ENCODE results near the gene ULBP1.

ULBP1 gene

DNA sequence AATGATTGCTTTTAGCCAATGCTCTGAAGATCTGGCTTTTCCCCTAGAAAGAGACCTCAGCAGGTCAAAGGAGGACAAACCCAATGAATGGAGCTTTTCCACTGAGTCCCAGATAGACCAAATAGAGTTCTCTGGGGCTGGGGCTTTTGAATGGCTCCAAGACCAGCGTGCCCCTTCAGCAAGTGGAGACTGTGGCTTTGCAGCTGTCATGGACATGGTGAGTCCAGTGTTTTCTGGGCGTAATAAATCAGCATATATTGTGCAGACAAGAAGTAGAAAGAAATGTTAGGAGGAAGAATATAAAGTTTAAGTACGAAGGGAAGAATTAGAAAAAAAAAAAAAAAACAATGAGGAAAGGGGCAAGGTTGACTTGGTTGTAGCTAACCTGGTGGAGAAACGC lies 28.1 kb downstream of the ULBP1 start:
- no peak for TF ChIP-seq GATA3 (IDR thresholded peaks at IDR 0.05; ENCODE audit: low read depth, low read length)
- TF ChIP-seq GATA2 (IDR thresholded peaks at IDR 0.05; ENCODE audit: low read depth, low read length): no peak

DNA sequence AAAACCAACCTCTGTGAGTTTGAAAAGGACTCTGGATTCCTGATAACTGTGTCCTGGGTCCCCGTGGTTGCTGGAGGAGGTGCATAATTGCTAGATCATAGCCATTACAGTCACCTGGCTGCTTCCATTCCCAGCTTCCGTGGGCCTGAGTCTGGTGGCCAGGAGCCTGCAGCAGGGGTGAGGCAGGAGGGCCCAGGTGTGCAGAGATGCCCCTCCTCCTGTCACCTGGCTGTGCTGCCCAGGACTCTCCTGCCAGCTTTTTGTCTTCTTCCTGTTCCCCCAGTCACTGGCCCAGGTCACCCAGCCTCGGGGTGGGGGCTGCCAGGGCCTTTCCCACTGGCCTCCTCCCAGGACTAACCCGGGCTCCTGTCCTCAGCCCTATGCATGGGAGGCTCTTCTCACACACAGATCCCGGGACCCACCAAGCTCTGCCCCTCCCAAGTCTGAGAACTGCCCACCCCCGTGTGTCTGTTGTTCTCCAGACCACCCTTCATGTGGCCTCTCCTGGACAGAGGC lies 31.6 kb downstream of the ULBP1 start:
- no peak for TF ChIP-seq GATA2 (IDR thresholded peaks at IDR 0.05; ENCODE audit: low read depth, low read length)
- TF ChIP-seq GATA3 (IDR thresholded peaks at IDR 0.05; ENCODE audit: low read depth, low read length): no peak

DNA sequence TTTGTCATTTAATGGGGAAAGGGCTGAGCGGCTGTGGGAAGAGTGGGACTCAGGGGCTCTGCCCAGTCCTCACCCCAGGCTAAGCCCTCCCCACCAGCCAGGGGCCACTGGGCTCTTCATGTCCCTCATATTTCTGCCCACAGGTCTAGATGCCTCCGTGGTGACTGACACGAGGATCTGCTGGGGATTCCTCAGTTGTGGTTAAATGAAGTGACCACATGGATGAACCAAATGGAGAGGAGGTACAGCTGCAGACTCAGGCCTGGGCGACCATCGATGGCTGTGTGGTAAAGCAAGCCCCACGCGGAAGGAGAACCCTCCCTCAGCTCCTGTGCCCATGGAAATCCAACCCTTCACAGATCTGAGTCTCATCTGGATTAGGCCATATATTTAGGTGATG lies 32.2 kb downstream of the ULBP1 start:
- TF ChIP-seq GATA2 (IDR thresholded peaks at IDR 0.05; ENCODE audit: low read depth, low read length): no peak
- TF ChIP-seq GATA3 (IDR thresholded peaks at IDR 0.05; ENCODE audit: low read depth, low read length): no peak

DNA sequence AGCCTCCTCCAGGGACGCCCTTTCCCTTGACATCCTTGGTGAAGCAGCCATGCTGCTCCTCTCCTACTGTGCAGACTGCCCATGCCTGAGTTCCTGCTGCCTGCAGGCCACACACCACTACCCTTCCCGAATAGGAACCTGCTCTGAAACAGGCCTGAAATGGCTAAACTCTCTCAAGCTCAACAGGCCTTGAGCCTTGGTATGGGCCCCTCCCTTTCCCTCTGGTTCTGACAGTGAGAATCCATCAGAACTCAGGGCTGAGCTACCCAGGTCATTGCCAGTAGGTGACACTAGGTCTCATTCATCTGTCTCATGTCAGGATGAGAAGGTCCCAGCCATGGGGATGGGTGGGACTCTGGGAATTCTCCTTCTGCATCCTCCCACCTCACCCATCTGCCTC lies 35.9 kb downstream of the ULBP1 start:
- TF ChIP-seq GATA3 (IDR thresholded peaks at IDR 0.05; ENCODE audit: low read depth, low read length): no peak
- TF ChIP-seq GATA2 (IDR thresholded peaks at IDR 0.05; ENCODE audit: low read depth, low read length): no peak

DNA sequence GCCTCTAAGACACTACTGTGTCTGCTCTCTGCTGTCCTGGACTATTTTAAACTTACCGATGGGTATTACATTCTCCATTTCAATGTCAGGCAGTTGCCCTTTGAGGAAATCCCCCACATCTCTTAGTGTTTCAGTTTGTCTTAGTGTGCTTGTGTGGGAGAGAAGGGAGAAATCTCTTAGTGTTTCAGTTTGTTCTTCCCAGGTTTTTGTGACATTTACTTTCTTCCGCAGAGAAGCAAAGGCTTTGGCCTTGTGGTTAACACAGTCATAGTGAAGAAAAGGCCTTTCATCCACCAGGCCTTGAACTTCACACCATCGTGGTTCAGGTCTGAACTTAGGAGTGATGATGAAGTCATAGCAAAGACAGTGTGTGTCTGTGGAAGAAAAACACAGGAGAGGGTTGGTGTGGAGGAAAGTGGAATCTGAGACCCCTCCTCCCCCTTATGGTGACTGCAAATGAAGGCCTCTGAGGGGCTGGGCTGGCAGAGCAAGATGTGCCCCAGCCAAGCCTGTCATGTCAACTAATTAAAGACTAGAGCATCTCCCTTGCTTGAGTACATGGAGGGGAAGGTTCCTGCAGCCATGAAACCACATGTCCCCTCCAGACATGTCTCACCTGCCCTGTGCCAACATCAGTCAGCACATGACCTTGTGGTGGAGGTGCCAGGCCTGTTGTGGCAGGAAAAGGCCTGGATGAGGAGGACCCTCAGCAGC lies 37.7 kb downstream of the ULBP1 start:
- TF ChIP-seq GATA3 (IDR thresholded peaks at IDR 0.05; ENCODE audit: low read depth, low read length) (no peak), GATA2 (IDR thresholded peaks at IDR 0.05; ENCODE audit: low read depth, low read length) (no peak)

DNA sequence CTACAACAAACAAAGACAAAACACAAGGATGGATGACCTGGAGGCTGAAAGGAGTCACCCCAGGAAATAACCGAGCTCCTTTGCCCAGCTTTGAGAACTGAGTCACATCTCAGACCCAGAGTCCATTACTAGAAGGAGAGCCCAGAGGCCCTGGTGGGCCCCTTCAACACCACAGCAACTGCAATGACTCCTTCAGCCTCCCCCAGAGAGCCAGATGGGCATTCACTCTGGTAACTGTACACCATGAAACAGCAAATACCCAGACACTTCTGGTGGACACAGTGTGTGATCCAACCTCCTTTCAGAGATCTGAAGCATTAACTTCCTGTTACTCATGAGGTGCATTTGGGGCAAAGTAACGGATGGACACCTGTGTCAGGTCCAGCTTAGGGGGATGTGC lies 39.0 kb downstream of the ULBP1 start:
- TF ChIP-seq GATA3 (IDR thresholded peaks at IDR 0.05; ENCODE audit: low read depth, low read length): no peak
- TF ChIP-seq GATA2 (IDR thresholded peaks at IDR 0.05; ENCODE audit: low read depth, low read length): no peak

DNA sequence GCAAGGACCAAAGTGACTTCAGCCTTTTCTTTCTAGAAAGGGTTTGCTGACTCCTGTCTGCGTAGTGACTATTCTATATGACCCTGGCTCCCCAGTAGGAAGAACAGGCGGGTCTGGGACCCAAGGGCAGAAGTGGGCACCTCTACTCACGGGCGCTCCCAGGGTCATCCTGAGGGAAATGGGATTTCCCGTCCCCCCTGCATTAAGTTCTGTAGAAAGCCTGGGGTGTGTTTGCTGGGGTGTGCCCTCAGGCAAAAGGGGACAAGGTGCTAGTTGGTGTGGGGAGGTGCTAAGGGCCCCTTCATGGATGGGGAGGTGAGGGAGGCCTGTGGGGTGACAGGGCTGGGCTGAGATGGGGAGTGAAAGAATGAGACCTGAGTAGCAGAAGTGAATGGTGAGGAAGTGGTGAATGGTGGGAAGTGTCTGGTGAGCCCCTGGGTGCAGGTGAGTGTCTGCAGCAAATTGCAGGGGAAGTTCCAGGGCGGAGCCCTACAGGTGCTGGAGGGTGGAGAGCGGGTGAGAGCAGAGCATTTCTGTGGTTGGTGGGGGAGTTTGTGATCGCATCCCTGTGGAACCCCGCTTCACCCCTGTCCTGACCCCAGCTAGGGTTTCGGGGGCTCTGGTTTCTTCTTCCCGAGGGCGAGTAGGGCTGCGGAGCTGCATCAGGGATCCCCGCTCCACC lies 40.5 kb downstream of the ULBP1 start:
- TF ChIP-seq GATA2 (IDR thresholded peaks at IDR 0.05; ENCODE audit: low read depth, low read length) (no peak), GATA3 (IDR thresholded peaks at IDR 0.05; ENCODE audit: low read depth, low read length) (no peak)

DNA sequence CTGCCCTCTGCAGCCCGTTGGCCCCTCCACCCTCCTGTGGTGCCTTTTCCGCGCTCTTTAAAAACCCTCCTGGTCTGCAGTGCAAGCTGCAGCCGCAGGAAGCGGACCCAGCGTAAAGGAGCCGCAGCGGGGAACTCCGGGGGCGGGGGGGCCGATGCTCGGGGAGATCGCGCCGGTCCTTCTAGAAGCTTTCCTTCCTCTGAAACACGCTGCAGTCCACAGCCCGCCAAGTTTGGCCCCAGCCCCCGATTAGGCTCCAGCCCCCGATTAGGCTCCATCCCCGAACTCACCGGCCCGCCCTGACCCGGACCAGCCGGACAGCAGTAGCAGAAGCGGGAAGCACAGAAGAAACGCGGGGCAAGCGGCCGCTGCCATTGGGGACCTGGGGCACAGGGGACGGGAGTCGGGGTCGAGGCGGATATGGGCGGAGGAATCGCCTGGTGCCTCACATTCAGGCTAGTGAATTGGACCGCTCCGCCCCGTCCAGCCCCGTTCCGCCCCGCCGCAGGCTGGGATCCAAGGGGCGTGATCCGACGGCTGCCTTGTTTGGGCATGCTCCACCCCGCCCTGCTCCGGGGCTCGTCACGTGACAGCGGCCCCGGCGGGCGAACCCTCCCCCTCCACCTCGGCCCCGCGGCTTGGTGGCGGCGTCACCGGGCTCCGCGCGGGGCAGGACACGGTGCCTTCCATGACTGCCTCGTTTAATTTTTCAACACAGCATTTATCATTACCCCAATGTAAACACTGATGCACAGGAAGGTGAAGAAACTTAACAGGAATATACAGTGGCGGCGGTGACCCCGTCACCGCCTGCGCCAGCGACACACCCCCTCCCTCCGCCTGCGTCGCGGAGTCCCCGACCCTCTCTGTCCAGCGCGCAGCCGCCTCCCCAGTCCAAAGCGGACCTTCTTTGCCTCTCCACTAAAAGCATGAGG lies 41.3 kb downstream of the ULBP1 start:
- TF ChIP-seq GATA2 (IDR thresholded peaks at IDR 0.05; ENCODE audit: low read depth, low read length): no peak
- no peak for TF ChIP-seq GATA3 (IDR thresholded peaks at IDR 0.05; ENCODE audit: low read depth, low read length)

DNA sequence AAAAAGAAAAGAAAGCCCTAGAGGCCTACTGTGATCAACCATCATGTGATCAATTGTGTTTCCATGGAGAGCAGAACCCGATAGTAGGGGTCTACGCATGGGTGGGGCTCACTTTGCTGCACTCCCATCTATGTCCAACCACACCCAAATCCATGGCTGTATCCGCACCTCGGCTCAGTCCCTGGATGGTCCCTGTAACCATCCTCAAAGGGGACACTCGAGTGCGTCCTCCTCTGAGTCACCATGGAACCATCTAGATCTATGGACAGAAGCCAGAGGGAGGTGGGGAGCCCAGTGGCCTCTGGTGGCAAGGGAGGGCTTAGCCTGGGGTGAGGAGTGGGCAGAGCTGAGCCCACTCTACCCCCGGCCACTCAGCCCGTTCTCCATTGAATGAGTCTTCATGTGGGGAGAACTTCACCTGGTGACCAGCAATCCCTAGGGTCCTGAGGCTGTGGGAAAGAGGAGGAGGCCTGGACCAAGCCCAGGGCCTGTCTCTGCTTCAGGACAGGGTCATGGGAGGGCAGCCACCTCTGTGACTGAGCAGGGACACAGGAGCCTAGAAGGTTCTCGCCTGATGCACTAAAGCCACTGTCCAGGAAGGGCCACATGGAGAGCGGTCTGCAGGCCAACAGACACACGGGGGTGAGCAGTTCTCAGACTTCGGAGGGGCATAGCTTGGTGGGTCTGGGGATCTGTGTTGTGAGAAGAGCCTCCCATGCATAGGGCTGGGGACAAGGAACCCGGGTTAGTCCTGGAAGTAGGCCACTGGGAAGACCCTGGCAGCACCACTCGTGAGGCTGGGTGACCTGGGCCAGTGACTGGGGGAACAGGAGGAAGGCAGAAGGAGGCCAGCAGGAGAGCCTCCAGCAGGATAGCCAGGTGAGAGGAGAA lies 42.3 kb downstream of the ULBP1 start:
- no peak for TF ChIP-seq GATA2 (IDR thresholded peaks at IDR 0.05; ENCODE audit: low read depth, low read length)
- TF ChIP-seq GATA3 (IDR thresholded peaks at IDR 0.05; ENCODE audit: low read depth, low read length): no peak

DNA sequence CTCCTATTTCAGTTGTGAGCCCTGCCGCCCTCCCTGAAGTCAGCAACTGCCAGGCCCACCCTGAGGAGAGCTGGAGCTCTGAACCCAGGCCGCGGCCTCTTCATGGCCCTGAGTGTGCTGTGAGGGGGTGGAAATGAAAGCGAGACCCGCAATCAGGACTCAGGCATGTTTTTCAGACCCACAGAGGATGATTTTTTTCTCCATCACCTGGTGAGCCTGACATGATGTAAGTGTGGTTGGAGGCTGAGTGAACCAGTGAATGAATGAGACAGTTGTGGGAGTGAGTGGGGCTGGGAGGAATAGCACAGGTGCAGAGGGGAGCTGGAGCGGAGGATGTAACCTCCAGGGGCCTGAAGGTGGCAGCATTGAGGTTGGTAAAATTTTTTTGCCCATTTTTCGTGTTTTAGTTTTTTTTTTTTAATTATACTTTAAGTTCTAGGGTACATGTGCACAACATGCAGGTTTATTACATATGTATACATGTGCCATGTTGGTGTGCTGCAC lies 43.3 kb downstream of the ULBP1 start:
- TF ChIP-seq GATA2 (IDR thresholded peaks at IDR 0.05; ENCODE audit: low read depth, low read length) (no peak), GATA3 (IDR thresholded peaks at IDR 0.05; ENCODE audit: low read depth, low read length) (no peak)

DNA sequence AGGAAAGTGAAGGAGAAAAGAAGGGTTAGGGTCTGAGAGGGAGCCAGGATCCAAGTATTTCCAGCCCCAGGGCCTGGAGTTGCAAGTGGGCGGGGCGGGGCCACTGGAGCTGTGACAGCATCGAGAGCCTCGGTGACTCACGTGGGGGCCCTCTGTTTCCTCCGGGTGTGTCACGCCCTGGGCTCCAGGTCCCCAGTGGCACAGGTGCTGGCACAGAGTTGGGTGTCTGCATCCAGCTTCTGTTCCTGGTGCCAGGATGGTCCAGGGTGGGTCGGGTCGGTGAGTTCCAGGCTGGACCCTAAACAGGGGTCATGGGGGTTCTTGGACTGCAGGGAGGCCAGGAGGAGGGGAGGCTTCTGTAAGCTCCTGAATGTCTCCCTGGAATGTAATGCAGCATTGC lies 44.8 kb downstream of the ULBP1 start:
- TF ChIP-seq GATA2 (IDR thresholded peaks at IDR 0.05; ENCODE audit: low read depth, low read length) (no peak), GATA3 (IDR thresholded peaks at IDR 0.05; ENCODE audit: low read depth, low read length) (no peak)

DNA sequence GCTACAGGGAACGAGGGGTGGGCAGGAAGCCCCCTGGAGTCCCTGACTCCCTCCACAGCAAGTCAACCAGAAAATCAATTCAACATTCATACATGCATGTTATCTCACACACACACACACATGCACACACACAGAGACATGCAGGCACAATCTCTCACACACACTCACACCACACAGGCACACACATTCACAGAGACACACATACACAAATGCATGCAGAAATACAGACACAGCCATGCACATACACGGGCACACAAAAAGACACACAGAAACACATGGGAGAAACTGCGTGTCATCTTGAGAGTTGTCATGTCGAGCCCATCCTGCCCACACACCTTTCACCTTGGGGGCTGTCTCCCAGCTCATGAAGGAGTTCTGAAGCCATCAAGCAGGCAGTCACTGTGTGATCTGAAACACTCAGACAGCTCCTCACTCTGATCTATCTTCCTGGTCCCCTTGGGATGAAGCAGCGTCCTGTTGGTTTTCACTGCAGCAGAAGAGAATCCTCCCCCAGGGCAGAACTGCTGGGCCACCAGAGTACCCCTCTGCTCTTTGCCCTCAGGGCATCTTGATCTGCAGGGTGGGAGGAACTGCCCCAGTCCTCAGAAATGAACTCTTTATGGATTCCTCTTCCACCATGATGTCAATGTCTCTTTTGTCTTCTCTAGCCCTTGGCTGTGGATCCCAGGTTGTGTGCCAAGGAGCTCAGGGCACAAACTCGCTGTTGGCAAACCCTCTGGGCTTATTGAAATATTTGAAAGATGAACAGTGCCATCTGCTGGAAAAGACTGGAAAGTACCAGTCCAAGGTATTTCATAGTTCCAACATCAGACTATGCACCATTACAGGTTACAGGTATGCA lies 52.8 kb downstream of the ULBP1 start:
- TF ChIP-seq GATA2 (IDR thresholded peaks at IDR 0.05; ENCODE audit: low read depth, low read length) (no peak), GATA3 (IDR thresholded peaks at IDR 0.05; ENCODE audit: low read depth, low read length) (no peak)

Data from SH-SY5Y (cell line).